Activated effector memory CD4-positive, alpha-beta T cell treated with Interleukin-2 at 50 U/mL for 16 hours (primary cell): ENCODE results near the gene CTTNBP2NL.
A peak's percentile ranks its signal among the peaks of the same experiment; 100 is the strongest.
"Not testable (repeated sequence)": the region's sequence is repeated elsewhere in the genome, so short reads cannot be mapped to it uniquely, and the experiment has no call there.

Source experiments
- DNase-seq: peaks from one replicate; pipeline ENCODE4 v3.0.0-alpha.2; 2020

The CTTNBP2NL gene

GRCh38 chr1:112387807-112388206, 8.2 kb upstream of the CTTNBP2NL start:
- no peak for DNase-seq

DNA sequence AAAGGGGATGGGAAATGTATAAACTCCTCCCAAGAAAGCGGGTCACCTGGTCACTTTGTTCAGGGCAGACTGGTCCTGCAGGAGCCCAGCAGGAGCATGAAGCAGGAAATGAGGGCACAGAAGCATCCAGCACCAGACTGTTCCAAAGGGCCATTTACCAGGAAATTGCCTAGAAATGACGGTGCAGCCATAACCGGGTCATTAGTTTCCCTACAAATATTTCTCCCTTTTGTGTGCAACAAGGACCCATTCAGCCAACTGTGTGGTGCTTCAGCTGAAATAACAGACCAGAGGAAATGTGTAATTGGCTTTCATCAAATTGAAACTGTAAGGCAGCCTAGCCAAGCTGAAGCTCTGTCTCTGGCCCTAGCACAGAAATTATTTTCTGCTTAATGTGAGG, 7.6 kb upstream of the CTTNBP2NL start:
- no peak for DNase-seq

GRCh38 chr1:112389689-112390088, 6.3 kb upstream of the CTTNBP2NL start:
- DNase-seq: no peak

DNA sequence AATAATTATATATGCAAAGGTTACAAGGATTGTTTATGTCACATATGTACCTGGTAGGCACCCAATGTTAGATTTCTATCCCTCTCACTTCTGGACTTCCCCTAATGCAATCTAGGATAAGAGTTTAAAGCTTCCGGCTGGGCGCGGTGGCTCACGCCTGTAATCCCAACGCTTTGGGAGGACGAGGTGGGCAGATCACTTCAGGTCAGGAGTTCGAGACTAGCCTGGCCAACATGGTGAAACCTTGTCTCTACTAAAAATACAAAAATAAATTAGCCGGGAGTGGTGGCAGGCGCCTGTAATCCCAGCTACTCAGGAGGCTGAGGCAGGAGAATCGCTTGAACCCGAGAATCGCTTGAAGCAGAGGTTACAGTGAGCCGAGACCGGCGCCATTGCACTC, 5.7 kb upstream of the CTTNBP2NL start:
- not testable (repeated sequence) for DNase-seq

GRCh38 chr1:112390775-112391602, 5.0 kb upstream of the CTTNBP2NL start:
- DNase-seq: peak; percentile 59

DNA sequence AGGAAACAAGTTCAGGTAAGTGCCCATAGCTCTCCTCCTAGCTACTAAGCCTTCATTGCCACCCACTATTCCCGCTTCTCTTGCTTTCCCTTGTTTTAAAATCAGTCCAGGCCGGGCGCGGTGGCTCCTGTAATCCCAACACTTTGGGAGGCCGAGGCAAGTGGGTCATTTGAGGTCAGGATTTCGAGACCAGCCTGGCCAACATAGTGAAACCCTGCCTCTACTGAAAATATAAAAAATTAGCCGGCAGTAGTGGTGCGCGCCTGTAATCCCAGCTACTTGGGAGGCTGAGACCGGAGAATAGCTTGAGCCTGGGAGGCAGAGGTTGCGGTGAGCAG, 4.4 kb upstream of the CTTNBP2NL start:
- DNase-seq: no peak

- no peak for DNase-seq
Measured at GRCh38 chr1:112393631-112393974, 2.4 kb upstream of the CTTNBP2NL start.

DNA sequence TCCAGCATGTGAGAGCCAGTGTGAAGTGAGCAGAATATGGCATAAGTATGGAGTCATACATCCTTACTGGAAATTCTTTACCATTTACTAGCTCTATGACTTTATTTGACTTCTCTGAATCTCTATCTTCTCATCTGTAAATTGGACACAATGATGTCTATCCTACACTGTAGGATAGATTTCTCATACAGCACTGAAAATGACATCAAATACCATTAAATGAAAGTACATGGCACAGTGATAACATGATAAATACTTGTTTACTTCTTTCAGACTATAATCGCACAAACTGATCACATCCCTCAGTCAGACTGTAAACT, 1.3 kb upstream of the CTTNBP2NL start:
- no peak for DNase-seq

DNA sequence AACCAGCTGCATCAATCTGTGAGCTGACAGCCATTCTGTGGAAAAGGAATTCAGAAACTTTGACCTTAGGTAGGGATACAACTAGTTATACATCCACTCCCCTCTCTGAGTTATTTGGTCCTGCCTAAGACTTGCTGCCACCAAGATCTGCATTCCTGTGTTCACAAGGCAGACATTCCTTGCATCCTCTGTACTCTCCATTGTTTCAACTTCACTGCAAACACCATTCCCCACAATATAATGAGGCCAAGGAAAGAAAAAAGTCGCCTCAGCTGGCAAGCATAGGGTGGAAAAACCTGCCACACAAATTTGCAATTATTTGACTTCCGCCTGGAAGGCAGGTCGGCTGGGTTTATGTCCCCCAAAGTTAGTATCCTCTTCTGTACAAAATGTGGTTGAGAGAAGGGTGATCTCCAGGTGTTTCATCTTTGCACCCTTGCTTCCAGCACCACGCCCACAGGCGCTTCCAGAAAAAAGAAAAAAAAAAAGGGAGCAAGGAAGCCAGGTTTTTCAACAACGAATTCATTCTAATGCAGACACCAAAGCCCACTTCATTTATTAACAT, 676 bp upstream of the CTTNBP2NL start:
- DNase-seq: no peak

DNA sequence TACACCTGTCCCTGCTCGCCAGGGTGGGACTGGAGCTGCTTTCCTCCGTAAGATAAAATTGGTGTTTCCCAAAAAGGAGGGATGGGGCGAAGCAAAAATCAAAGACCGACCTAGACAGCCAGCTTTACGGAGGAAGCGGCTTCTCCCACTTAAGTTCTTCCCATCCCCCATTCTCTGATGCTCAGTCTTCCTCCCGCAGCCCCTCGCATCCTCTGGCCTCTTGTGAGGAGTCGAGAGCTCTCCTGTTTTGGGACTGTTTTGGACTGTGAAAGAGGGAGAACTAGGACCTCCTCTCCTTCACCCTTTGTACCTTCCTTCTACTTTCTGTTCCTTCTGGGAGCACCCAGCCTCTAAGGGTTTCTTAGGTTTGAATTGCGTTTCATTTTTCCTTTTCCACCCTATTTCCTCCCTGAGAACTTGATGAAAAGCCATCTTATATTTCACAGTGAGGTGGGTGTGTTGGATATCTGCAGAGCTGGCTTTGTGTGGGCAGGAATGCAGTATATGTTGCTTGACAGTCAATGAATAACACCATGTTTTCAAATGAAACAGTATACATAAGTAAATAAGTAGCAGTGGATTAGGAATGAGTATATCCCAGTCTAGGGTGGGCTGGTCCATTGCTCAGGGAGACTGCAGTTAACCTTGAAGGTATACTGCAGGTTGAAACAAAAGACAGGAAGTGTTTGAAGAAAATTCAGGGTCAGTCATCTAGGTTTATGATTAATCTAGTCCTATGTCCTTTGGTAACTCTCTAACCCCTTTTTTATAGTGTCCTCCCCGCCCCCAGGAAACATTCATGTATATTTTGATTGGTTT, 848 bp downstream of the CTTNBP2NL start:
- no peak for DNase-seq

DNA sequence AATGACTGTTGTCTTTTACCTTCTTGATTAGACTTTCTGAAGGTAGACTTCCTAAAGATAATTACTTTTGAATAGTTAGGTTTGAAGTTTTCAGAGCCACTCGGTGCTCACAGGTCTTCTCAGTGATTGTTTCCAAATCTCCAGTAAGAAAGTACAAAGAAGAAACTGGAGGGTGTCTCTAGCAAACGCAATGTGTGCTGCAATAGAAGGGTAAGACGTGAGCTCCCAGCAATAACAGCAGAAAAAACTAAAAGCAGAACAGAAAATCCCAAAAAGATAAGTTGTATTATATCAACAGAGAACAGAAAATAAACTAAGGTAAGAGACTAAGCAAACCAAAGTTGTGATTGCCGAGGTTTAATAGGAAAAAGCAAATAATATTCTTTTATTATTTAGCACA, 1.8 kb downstream of the CTTNBP2NL start:
- DNase-seq: no peak

GRCh38 chr1:112399456-112399855, 3.4 kb downstream of the CTTNBP2NL start:
- no peak for DNase-seq

- not testable (repeated sequence) for DNase-seq
Measured at GRCh38 chr1:112400706-112401105, 4.7 kb downstream of the CTTNBP2NL start.

GRCh38 chr1:112402682-112403643, 6.9 kb downstream of the CTTNBP2NL start:
- no peak for DNase-seq

- no peak for DNase-seq
Measured at GRCh38 chr1:112406771-112407170, 10.8 kb downstream of the CTTNBP2NL start.

- DNase-seq: no peak
Measured at GRCh38 chr1:112409414-112409813, 13.4 kb downstream of the CTTNBP2NL start.

DNA sequence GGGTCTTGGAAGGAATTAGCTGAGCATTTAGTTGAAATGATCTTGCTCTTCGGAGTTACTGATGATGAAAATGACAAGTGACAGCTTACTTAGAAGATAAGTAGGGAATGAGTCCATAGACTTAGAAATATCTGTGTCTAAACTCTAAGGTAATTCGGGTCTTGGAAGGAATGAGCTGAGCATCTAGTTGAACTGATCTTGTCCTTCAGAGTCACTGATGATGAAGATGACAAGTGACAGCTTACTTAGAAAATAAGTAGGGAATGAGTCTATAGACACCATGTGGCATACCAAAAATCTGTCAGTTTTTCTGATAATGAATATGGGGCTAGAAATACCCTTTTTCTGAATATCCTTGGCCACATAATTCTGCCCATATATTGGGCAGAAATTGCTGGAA, 14.7 kb downstream of the CTTNBP2NL start:
- no peak for DNase-seq

- no peak for DNase-seq
Measured at GRCh38 chr1:112417271-112417670, 21.3 kb downstream of the CTTNBP2NL start.

- no peak for DNase-seq
Measured at GRCh38 chr1:112418099-112418892, 22.3 kb downstream of the CTTNBP2NL start.

- DNase-seq: no peak
Measured at GRCh38 chr1:112423207-112423606, 27.2 kb downstream of the CTTNBP2NL start.

DNA sequence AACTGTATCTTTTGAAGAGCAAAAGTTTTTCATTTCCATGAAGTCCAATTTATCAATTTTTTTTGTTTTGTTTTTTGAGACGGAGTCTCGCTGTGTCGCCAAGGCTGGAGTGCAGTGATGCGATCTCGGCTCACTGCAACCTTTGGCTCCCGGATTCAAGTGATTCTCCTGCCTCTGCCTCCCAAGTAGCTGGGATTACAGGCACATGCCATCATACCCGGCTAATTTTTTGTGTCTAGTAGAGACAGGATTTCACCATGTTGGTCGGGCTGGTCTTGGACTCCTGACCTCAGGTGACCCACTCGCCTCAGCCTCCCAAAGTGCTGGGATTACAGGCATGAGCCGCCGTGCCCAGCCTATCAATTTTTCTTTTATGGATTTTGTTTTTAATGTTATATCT, 27.7 kb downstream of the CTTNBP2NL start:
- DNase-seq: not testable (repeated sequence)

- no peak for DNase-seq
Measured at GRCh38 chr1:112429749-112430148, 33.7 kb downstream of the CTTNBP2NL start.
